ENCODE data around the gene HMCES. TPM values are rescaled to one million over a fixed set of nuclear protein-coding genes. Genes with fewer than 3 reads are reported as not detected.
"Not testable (repeated sequence)": the region's sequence is repeated elsewhere in the genome, so short reads cannot be mapped to it uniquely, and the experiment has no call there.

Gene HMCES
- total RNA-seq, 1 donor = 29.4 TPM

DNA sequence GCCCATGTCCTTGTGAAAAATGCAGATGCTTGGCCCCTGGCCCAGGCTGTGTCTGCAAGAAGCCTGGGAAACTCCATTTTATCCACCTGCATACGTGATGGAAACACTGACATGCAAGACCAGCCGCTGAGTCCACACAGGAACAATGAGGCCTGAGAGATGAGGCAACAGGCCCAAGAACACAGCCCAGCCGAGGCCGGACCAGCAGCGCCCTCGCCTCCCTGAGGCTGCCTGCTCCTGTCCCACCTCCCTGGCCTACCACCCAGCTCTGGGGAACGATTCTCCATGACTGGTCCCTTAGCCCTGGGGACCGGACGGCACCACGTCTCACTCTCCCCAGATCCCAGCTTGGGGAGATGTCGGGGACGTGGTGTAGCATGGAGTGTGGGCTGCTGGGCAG is 47.5 kb downstream of the HMCES start:
- no peak for DNase-seq (ENCODE audit: low read depth)
- no peak overlapping the region for H3K4me3 ChIP-seq (ENCODE audit: low read depth, low read length)
- TF ChIP-seq, protein P1, sequence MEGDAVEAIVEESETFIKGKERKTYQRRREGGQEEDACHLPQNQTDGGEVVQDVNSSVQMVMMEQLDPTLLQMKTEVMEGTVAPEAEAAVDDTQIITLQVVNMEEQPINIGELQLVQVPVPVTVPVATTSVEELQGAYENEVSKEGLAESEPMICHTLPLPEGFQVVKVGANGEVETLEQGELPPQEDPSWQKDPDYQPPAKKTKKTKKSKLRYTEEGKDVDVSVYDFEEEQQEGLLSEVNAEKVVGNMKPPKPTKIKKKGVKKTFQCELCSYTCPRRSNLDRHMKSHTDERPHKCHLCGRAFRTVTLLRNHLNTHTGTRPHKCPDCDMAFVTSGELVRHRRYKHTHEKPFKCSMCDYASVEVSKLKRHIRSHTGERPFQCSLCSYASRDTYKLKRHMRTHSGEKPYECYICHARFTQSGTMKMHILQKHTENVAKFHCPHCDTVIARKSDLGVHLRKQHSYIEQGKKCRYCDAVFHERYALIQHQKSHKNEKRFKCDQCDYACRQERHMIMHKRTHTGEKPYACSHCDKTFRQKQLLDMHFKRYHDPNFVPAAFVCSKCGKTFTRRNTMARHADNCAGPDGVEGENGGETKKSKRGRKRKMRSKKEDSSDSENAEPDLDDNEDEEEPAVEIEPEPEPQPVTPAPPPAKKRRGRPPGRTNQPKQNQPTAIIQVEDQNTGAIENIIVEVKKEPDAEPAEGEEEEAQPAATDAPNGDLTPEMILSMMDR (IDR thresholded peaks at IDR 0.05; ENCODE audit: insufficient read depth, low read depth, low read length) = no peak

DNA sequence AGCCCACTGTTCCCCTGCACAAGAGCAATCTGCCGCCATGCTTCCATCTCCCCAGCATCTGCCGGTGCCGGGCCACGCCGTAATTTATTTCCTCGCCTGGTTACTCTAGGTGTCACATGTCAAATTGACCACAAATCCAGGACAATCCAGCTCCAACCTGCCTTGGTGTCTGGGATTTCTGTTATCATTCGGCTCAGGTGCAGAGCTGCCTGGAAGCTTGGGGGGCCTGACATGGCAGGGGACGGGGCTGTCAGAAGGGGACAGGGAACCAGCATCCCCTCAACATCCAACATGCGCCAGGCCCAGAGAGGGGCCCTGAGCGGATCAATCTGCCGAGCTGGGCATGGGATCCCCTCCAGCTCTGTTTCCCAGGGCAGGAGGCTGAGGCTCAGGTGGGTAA is 47.9 kb downstream of the HMCES start:
- no peak for DNase-seq (ENCODE audit: low read depth)
- TF ChIP-seq, protein P1 (IDR thresholded peaks at IDR 0.05; ENCODE audit: insufficient read depth, low read depth, low read length) = no peak
- no peak overlapping the region for H3K4me3 ChIP-seq (ENCODE audit: low read depth, low read length)

DNA sequence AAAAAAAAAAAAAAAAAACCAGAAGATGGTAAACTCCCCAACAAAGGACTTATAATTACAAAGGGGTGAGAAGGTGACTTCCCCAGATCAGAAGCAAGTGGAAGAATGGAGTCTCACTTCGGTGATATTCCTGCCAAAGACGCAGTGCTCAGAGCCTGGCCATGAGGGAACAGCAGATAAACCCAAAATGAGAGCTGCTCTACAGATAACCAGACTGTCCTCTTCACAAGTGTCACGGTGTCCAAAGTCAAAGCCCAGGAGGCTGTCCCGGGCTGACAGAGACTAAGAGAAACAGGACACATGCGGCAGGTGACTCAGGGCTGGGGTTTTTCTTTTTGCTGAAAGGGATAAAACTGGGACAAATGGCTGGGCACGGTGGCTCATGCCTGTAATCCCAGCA is 48.8 kb downstream of the HMCES start:
- TF ChIP-seq, protein P1 (IDR thresholded peaks at IDR 0.05; ENCODE audit: insufficient read depth, low read depth, low read length) = no peak
- DNase-seq (ENCODE audit: low read depth) = no peak
- no peak overlapping the region for H3K4me3 ChIP-seq (ENCODE audit: low read depth, low read length)

DNA sequence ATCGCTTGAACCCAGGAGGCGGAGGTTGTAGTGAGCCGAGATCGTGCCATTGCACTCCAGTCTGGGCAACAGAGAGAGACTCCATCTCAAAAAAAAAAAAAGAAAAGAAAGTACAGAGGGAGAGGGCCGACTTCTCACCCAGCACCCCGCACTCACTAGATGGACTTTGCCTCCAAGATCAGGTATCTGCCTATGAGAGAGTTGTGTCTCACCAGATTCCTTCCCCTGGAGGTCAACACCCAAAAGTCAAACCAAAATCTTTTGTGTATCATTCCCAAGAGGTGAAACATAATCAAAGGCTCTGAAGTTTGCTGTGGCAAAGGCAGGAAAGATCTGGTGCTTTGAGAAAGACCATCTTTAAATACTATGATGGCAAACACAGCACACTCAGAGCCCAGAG is 51.2 kb downstream of the HMCES start:
- DNase-seq (ENCODE audit: low read depth) = no peak
- TF ChIP-seq, protein P1 (IDR thresholded peaks at IDR 0.05; ENCODE audit: insufficient read depth, low read depth, low read length) = no peak
- H3K4me3 ChIP-seq (ENCODE audit: low read depth, low read length) = no peak overlapping the region

DNA sequence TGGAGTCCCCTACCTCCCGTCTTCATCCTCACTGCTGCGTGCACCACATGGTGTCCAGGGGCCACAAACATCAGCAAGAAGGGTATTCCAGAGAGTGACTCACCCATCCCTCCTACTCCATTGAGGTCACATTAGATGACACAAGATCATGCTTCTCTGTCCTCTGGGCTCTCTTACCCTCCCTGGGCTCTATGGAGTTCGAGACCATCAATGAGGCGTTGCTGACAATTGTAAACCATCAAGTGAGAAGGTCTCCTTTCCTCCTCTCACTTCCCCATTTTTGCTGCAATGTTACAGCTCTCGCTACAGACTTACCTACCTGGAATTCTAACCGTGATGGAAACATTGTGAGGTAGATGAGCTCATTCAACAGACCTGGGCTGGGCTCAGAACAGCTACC is 51.7 kb downstream of the HMCES start:
- H3K4me3 ChIP-seq (ENCODE audit: low read depth, low read length) = no peak overlapping the region
- no peak for DNase-seq (ENCODE audit: low read depth)

DNA sequence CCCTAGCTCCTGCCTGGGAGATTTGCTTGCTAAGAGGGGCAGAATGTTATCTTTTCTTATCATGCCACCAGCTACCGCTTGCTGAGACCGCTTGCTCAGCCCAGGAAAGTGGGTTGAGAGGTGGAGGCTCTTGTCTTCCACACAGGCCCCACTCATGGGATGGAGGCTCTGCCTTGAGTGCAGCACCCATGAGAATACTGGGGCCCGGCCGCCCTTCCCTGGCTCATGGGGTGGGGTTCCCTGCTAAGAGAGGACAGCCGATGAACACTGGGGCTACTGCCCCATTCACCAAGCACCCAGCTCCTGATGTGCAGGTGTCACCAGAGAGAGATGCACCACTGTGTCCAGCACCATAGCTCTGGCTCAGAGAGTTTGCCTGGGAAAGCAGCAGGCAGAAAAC is 55.2 kb downstream of the HMCES start:
- no peak overlapping the region for H3K4me3 ChIP-seq (ENCODE audit: low read depth, low read length)
- TF ChIP-seq, protein P1 (IDR thresholded peaks at IDR 0.05; ENCODE audit: insufficient read depth, low read depth, low read length) = no peak
- DNase-seq (ENCODE audit: low read depth) = no peak

More for the DNA sequence above, 51.7 kb downstream of the HMCES start:
- TF ChIP-seq, protein P1 (IDR thresholded peaks at IDR 0.05; ENCODE audit: insufficient read depth, low read depth, low read length) = no peak

DNA sequence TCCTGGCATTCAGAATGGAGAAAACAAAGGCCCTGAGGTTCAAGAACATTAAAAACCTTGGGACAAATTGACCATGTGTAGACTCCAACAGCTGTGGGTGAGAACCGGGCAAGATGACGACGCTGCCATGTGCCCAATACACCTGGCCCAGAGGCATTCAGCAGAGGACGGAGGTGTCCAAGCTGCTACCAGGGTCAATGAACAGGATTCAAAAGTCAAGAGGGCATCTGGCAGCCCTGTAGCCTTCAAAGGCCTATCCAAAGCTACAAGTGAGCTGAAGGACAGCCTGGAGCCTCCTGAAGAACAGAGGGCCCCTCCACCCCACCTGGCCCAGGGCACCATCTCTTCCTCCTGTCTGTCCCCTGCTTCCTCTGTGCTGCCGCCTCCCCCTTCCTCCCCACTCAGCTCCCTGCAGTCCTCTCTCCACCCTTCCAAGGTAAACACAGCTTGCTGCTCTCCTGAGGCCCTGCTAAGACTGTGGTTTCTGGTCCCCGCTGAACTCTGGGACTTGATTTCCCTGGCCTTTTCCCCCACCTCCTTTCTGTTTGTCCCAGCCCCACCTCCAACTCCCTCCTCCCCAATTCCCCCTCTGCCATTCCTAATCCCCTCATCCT is 57.5 kb downstream of the HMCES start:
- TF ChIP-seq, protein P1 (IDR thresholded peaks at IDR 0.05; ENCODE audit: insufficient read depth, low read depth, low read length) = no peak
- DNase-seq (ENCODE audit: low read depth) = no peak
- H3K4me3 ChIP-seq (ENCODE audit: low read depth, low read length) = no peak overlapping the region

DNA sequence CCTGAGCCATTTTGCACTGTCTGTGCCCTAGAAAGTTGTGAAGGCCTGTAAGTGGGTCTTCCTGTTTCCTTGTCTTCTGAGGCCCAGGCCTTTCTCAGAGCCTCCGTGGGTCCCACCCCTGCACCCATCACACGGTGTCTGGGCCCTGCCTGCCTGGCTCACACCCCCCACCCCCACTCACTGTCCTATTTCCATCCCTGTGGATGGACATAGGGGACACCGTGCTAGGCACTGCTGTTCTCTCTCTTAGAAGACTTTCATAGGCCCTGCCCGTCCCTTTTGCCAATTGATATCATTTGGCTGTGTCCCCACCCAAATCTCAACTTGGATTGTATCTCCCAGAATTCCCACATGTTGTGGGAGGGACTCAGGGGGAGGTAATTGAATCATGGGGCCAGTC is 59.0 kb downstream of the HMCES start:
- not testable (repeated sequence) for DNase-seq (ENCODE audit: low read depth); H3K4me3 ChIP-seq (ENCODE audit: low read depth, low read length)

DNA sequence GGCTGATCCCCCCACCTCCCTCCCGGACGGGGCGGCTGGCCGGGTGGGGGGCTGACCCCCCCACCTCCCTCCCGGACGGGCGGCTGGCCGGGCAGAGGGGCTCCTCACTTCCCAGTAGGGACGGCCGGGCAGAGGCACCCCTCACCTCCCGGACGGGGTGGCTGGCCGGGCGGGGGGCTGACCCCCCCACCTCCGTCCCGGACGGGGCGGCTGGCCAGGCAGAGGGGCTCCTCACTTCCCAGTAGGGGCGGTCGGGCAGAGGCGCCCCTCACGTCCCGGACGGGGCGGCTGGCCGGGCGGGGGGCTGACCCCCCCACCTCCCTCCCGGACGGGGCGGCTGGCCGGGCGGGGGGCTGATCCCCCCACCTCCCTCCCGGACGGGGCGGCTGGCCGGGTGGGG is 60.5 kb downstream of the HMCES start:
- not testable (repeated sequence) for H3K4me3 ChIP-seq (ENCODE audit: low read depth, low read length); DNase-seq (ENCODE audit: low read depth)

DNA sequence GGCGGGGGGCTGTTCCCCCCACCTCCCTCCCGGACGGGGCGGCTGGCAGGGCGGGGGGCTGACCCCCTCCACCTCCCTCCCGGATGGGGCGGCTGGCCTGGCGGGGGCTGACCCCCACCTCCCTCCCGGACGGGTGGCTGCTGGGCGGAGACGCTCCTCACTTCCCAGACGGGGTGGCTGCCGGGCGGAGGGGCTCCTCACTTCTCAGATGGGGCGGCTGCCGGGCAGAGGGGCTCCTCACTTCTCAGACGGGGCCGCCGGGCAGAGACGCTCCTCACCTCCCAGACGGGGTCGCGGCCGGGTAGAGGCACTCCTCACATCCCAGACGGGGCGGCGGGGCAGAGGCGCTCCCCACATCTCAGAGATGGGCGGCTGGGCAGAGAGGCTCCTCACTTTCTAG is 61.2 kb downstream of the HMCES start:
- not testable (repeated sequence) for H3K4me3 ChIP-seq (ENCODE audit: low read depth, low read length); DNase-seq (ENCODE audit: low read depth)
